OCI-LY3 (cell line): ENCODE measurements around the gene VTI1A.

Experiments used
- EZH2phosphoT487 ChIP-seq: fragments of 200-600 bp; shearing (Covaris generic); IDR thresholded peaks from 2 replicates; pipeline ENCODE4 v1.6.1; 2018; ENCODE audit warnings: antibody characterized with exemption, mixed run types, low read depth
- TF ChIP-seq, protein P1 (sequence below): fragments of 200-600, 300-600 bp; sonication (generic); IDR thresholded peaks from 2 replicates; pipeline ENCODE4 v1.5.1; 2014; ENCODE audit warnings: antibody characterized with exemption, low read length, low read depth

DNA sequence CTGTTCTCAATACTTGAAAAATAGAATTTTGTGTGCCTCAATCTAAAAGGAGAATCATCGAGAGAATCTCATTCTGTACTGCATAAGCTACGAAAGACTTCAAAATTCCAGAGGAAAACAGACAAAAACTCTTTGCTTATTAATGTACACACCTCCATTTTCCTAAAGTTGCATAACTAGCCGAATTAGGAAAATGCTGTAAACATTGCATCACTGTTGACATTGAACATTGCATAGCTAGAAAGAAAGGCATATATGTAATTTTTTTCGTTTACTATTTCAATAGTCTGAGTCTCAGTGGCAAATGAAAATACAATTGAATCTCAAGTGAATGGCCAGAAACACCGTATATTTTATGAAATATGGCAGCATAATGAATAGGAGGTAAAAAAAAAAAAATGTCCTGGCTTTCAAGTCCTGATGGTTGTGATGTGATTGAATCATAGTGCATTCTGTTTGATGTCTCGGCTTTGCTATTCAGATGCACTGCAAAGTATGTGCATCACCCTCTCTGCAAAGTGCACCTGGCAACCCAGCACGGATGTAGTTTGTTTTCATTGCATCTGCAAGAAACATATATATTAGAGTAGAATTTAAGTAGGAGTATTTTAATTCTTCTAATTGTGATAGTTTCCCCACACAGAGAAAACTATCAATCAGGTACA, 196.7 kb downstream of the VTI1A start:
- TF ChIP-seq, protein P1, sequence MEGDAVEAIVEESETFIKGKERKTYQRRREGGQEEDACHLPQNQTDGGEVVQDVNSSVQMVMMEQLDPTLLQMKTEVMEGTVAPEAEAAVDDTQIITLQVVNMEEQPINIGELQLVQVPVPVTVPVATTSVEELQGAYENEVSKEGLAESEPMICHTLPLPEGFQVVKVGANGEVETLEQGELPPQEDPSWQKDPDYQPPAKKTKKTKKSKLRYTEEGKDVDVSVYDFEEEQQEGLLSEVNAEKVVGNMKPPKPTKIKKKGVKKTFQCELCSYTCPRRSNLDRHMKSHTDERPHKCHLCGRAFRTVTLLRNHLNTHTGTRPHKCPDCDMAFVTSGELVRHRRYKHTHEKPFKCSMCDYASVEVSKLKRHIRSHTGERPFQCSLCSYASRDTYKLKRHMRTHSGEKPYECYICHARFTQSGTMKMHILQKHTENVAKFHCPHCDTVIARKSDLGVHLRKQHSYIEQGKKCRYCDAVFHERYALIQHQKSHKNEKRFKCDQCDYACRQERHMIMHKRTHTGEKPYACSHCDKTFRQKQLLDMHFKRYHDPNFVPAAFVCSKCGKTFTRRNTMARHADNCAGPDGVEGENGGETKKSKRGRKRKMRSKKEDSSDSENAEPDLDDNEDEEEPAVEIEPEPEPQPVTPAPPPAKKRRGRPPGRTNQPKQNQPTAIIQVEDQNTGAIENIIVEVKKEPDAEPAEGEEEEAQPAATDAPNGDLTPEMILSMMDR = no peak
- no peak for TF ChIP-seq EZH2phosphoT487
